Diencephalon (tissue), 1 donor: ENCODE data around the gene SETSIP. TPM values are rescaled to one million over a fixed set of nuclear protein-coding genes. Genes with fewer than 3 reads are reported as not detected.

Source experiments
- total RNA-seq: library from RNA; depleted of rRNA; stranded (reverse); fragments of >200 nt; gene quantifications from one replicate; pipeline ENCODE4 v1.2.3, GENCODE V29; 2014

The SETSIP gene
- not detected for total RNA-seq

GRCh38 chr1:92075311-92075710 lies at the start of gene SETSIP:
Gene SETSIP, minus strand, starts transcription at chr1:92075411. Its CDS starts 0 bp downstream, at chr1:92075411.

DNA sequence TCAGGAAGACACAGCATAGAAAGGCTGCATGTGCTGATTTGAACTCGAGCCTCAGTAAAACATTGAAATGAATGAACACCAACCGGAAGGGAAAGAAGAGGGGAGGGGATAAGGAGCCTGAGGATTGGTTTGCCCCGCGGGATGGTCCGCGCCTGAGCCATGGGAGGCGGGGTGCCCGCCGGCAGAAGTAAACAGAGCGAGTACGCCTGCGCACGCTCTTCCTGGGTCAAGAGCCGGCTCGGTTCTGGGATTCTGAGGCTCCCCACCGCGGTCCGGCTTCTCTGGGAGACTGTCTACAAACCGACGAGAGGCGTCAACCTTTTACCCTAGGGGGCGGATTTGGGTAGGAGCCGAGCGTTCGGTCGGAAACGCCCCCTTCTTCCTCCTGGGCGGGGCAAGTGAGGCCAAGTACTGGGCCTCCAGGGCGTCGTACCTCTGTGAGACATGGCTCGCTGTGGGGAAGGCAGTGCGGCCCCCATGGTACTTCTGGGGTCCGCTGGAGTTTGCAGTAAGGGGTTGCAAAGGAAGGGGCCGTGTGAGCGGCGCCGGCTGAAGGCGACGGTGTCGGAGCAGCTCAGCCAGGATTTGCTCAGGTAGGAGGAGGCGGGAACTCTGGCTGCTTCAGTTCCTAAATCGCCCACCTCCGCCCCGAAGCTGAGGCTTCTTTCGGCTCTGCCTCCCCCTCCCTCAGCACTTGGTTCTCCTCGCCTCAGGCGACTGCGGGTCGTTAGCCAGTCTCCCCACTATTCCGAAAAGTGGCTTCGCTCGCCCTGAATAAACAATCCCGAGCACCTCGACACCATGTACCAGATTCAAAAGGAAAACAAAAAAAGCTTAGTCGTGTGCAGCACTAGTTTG lies 5.1 kb upstream of the SETSIP start, which contains the start of gene BTBD8:
BTBD8 (plus strand) TSS at position 218 of the 858 bp plus-strand sequence; CDS start at position 445, 227 bp downstream.

Other genes starting within 250 kb of the SETSIP start
- 4.8 TPM for gene TGFBR3, start 189.3 kb downstream of the SETSIP start, total RNA-seq
- not detected for gene BRDT, start 126.0 kb downstream of the SETSIP start, total RNA-seq
- gene EPHX4, start 45.4 kb downstream of the SETSIP start, total RNA-seq: 2.1 TPM
- gene BTBD8, start 4.9 kb upstream of the SETSIP start, total RNA-seq: 93.0 TPM
- not detected for gene C1orf146, start 142.5 kb upstream of the SETSIP start, total RNA-seq
- 30.2 TPM for gene GLMN, start 223.6 kb upstream of the SETSIP start, total RNA-seq
- 24.0 TPM for gene RPAP2, start 223.6 kb upstream of the SETSIP start, total RNA-seq